ENCODE measurements around the gene SLC5A4.

SLC5A4 gene

DNA sequence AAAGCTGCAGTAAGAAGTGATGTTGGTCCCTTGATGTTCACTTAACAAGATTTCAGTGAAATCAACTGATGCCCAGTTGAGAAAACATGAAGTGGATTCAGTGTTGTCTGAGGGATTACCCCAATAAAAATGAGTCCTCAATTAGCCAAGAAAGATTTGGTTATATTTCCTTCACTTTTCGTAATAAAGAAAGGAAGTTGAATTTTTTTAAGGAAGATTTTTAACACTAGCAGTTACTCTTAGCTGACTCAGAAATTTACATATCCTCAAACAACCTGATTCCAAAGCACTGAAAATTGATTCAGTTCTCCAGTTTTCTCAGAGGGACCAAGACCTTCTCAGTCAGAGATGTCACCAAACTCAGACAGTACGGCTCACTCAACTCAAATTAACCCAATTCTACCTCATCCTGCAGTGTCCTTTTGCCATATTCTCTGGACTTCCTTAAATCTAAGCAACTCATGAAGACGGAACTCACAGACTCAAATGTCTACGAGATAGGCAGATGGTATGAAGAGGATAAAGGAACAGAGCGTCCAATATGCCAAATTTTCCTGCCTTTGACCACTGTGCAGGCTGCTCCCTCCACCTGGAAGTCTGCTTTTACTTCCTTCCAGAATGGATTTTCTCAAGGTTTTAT lies 22.8 kb downstream of the SLC5A4 start:
- no peak for DNase-seq

- DNase-seq = no peak
Measured at GRCh38 chr22:32226326-32227104, 28.6 kb downstream of the SLC5A4 start.

DNA sequence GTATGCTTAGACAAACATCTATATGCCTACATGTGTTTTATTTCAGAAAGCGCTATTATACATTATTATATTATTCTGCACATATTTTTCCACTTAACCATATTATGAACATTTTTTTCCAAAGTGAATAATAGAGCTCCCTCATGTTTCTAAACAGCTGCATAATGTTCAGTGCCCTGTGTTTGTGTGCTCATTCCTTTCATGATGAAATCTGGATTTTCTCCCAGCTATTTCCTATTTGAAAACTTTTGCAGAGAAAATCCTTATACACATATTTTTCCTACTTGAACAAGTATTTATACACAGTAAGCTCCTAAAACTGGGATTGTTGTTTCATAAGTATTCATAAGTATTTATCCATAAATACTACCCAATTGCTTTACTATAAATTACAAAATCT lies 32.2 kb downstream of the SLC5A4 start:
- no peak for DNase-seq

DNA sequence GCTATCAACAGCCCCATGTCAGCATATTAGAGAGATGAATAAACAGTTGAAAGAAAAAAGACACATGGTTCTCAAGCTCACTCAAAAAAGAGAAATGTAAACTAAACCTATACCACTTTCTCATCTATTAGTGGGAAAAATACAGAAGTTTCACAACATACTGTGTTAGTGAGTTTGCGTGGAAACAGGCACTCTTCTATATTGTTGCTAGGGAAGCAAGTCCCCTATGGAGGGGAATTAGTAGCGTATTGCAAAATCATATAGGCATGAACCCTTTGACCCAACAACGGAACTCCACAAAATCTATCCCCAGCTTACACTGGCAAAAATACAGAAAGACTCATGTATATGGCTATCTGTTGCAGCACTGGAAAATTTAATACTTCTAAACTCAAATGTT lies 36.1 kb downstream of the SLC5A4 start:
- DNase-seq = no peak

- no peak for DNase-seq
Measured at GRCh38 chr22:32218470-32218869, 36.7 kb downstream of the SLC5A4 start.

DNA sequence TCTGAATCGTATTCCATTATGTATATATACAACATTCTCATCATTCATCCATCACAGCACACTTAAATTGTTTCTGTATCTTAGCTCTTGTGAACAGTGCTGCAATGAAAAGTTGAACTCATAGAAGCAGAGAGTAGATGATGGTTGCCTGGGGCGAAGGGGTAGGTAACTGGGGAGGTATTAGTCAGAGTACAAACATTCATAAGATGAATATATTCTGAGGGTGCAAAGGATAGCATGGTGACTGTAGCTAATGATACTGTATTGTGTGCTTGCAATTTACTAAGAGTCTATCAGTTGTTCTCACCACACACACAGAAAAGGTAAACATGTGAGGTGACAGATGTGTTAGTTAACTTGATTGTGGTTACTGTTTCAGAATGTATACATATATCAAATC lies 37.7 kb downstream of the SLC5A4 start:
- DNase-seq = no peak

DNA sequence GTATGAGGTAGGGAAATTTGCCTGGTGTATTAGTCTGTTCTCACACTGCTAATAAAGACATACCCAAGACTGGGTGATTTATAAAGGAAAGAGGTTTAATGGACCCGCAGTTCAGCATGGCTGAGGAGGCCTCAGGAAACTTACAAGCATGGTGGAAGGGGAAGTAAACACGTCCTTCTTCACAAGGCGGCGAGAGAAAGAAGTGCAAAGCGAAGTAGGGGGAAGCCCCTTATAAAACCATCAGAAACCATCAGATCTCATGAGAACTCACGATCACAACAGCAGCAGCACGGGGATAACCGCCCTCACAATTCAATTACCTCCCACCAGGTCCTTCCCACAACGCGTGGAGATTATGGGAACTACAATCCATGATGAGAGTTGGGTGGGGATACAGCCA lies 38.2 kb downstream of the SLC5A4 start:
- DNase-seq = no peak

DNA sequence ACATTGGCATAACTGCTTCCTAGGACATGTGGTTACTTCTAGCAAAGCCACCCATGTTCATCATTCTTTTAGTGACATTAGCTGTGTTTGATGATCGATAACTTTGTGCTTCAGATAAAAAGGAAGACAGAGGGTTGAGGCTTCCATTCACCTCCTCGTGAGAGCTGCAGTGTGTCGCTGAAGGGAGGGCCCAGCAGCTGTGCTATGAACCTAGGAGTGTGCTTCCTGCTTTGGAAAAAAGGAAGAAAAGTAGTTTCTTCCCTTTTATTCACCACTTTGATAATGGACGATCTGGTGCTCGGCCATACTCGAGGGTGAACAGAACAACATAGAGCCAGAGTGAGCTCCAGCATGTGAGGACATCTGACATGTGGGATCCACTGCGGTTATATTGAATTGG lies 44.1 kb downstream of the SLC5A4 start:
- DNase-seq = no peak

DNA sequence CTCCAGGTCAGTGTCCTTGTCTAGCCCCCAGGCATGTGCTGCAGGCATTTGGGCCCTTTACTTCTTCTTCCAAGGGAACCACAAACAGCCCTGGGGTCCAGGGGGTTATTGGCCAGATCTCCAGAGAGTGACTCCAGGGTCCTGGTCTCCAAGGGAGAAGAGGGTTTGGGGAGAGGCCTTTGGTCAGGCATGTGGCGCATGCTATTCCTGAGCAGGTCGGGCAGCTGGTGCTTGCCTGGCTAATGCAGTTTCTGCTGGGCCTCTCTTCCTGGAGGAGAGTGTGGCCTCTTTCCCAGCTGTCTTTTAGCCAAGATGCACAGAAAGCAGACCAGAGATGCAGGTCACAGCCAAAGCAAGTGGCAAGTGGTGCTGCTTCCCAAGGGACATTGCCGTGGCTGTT lies 46.5 kb downstream of the SLC5A4 start:
- no peak for DNase-seq

GRCh38 chr22:32207971-32208480 lies 47.1 kb downstream of the SLC5A4 start:
- DNase-seq = no peak

DNA sequence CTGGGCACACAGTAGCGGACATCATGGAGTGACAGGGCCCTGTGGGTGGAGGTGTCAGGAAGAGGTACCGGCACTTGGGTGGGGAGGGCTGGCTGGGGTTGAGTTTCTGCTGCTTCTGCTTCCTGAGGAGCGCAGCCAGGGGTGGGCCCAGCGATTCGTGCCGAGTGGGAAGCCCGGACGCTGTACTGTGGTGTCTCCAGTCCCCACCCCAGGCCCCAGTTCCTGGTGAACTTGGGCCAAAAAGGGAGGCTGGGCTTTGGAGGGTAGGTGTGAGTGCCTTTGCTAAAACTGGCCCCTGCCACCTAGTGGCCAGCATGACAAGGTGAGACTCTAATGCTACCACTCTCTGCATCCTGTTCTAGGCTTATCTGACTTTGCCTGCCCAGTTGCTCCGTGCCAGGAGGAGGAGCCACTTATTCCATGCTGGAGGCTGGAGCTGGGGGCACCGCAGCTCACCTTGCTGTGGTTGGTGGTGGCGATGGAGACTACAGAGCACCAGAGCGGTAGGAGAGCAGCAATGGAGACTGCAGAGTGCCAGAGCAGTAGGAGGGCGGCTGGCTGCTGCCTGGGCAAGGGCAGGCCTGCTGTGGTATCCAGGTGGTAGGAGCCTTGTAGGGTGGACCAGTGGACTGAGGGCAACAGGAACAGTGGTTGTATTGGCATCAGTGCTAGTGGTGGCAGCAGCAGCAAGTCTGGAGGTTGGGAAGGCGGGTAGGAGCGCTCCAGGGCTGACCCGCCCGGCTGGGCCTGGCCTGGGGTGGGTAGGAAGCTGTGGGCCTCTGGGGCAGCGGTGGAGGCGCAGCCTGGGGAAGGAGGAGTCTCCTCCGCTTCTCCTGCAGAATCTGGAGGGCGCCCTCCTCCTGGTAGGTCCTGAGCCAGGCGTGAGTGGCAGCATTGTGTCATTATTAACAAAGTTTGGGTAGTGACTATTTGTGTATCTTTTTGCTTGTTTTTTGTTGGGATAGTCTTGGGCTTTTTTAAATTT lies 48.1 kb downstream of the SLC5A4 start:
- DNase-seq = no peak

DNA sequence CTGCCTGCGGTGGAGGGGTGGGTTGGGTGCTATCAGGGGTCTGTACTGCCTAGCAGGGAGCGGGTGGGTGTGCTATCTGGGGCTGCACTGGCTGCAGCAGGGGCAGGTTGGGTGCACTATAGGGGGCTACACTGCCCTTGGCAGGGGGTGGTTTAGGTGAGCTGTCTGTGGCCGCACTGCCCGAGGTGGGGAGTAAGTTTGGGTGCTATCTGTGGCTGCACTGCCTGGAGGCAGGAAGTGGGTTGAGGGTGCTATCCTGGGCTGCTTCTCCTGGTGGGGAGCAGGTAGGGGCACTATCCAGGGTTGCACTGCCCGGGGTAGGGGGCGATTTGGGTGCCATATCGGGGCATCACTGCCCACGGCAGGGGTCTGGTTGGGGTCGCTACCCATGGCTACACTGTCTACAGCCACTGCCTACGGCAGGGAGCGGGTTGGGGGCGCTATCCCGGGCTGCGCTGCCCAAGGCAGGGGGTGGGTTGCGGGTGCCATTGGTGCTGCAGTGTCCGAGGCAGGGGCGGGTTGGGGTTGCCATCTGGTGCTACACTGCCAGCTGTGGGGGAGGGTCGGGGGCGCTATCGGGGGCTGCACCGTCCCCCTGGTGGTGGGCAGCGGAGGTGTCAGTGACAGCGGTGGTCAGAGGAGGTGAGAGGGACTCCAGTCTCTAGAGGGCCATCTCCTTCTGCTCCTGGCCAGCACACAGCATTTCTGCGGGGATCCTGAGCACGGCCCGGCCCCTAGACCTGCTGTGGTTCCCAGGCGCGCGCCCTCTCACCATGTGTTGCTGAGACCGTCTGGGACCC lies 49.0 kb downstream of the SLC5A4 start:
- no peak for DNase-seq

GRCh38 chr22:32204856-32205722 lies 50.1 kb downstream of the SLC5A4 start, which contains the start of gene RFPL2:
Gene RFPL2 (minus strand): TSS chr22:32205073. CDS start chr22:32202451, 2,622 bp downstream.
- DNase-seq = no peak

DNA sequence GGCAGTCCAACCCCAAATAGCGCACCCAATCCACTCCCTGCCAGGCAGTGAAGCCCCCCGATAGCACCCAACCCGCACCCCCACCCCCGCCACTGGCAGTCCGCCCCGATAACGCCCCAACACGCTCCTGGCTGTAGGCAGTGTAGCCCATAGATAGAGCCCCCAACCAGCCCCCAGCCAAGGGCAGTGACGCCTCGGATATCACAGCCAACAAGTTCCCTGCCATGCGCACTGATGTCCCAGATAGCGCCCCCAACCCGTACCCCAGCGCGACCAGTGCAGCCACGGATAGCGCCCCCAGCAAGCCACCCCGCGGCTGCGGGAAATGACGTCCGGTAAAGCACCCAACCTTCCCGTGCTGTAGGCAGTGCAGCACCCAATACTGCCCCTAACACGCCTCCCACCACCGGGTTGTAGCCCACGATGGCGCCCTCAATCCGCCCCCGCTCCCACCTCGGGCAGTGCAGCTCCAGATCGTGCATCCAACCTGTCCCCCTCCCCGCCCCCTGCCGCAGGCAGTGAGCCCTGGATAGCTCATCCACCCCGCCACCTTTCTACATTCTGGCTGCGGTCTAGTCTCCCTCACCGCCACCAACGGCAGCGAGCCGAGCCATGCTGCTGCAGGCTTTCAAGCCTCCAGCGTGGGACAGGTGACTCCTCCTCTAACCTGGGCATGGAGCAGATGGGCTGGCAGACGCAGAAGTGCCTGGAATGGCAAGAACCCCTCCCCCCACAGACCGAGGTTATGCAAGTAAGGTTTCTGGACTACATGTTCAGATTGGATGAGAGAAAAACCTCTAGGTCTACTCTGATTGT lies 50.9 kb downstream of the SLC5A4 start:
- no peak for DNase-seq

- DNase-seq = no peak
Measured at GRCh38 chr22:32203181-32204039, 51.7 kb downstream of the SLC5A4 start.

GRCh38 chr22:32202539-32203180 lies 52.5 kb downstream of the SLC5A4 start:
- no peak for DNase-seq

GRCh38 chr22:32202161-32202538 lies 53.0 kb downstream of the SLC5A4 start:
- DNase-seq = no peak

DNA sequence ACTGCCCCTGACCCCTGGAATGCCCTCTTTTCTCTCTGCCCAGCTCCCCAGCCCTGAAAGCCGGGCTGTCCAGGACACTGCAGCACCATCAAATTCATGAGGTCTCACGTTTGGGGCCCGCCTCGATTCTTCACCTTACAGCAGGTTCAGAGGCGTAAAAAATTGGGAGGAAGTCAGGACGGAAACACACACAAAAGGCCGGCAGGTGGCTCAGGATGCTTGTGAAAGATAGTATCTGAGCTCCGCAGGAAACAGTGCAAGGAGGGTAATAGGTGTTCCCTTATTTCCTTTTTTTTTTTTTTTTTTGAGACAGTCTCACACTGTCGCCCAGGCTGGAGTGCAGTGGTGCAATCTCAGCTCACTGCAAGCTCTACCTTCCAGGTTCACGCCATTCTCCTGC lies 54.4 kb downstream of the SLC5A4 start:
- no peak for DNase-seq

- DNase-seq = no peak
Measured at GRCh38 chr22:32199961-32200360, 55.2 kb downstream of the SLC5A4 start.

All from KG1 (cell line).